ENCODE results near the gene PRKX.

GRCh38 chrX:3712870-3713224 is 602 bp downstream of the PRKX start:
- TF ChIP-seq SPI1 (IDR thresholded peaks at IDR 0.05; ENCODE audit: low read depth, low read length) (no peak), POLR2A (IDR thresholded peaks at IDR 0.05; ENCODE audit: low read depth, low read length) (no peak), POLR2AphosphoS5 (IDR thresholded peaks at IDR 0.05; ENCODE audit: low read depth, low read length) (no peak), TAF1 (IDR thresholded peaks at IDR 0.05; ENCODE audit: low read depth, low read length) (no peak), POU2F2 (IDR thresholded peaks at IDR 0.05; ENCODE audit: low read depth, low read length) (no peak)
